Adipocyte (in vitro differentiated cells): ENCODE measurements around the gene RBMS1.

Experiments used
- DNase-seq: peaks from one replicate; pipeline ENCODE4 v3.0.0-alpha.2; 2015; ENCODE audit warnings: low read depth
- H3K27me3 ChIP-seq: replicated peaks from 2 replicates; pipeline ENCODE4 v1.7.0; 2013; ENCODE audit warnings: mild to moderate bottlenecking, low read length, moderate library complexity; ENCODE audit not compliant: control insufficient read depth, insufficient read depth
- H3K36me3 ChIP-seq: 2 replicates; pipeline ENCODE4 v1.7.0; 2013; ENCODE audit warnings: low read length, mild to moderate bottlenecking, moderate library complexity; ENCODE audit not compliant: control insufficient read depth, insufficient read depth, severe bottlenecking
- H3K4me1 ChIP-seq: 2 replicates; pipeline ENCODE4 v1.7.0; 2013; ENCODE audit warnings: mild to moderate bottlenecking, low read length, moderate library complexity; ENCODE audit not compliant: control insufficient read depth, insufficient read depth
- H3K4me3 ChIP-seq: 2 replicates; pipeline ENCODE4 v1.7.0; 2013; ENCODE audit warnings: mild to moderate bottlenecking, low read length, moderate library complexity
- H3K9ac ChIP-seq: 2 replicates; pipeline ENCODE4 v1.7.0; 2013; ENCODE audit warnings: mild to moderate bottlenecking, low read length, moderate library complexity
- H3K9me3 ChIP-seq: 2 replicates; pipeline ENCODE4 v1.7.0; 2013; ENCODE audit warnings: mild to moderate bottlenecking, low read length, moderate library complexity; ENCODE audit not compliant: control insufficient read depth

RBMS1 gene

DNA sequence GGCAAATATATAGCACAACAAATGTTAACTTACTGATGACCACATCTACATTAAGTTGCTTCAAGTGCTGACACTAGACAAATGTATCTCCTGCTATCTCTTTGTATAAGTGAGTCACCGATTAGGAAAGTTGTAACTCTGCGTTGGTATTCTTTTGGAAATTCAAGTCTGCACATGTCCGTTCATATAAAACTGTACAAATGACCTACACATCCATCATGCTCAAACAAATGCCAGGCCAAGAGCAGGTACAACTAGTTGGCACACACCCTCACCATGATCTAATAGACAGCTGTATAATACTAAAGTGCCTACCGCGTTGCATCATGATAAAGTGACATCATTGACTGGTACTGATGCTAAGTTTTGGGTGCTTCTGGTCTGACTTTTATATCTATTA lies 141.1 kb downstream of the RBMS1 start:
- Histone ChIP-seq H3K4me1 (peaks cover 68% of the 10 kb centered on the region), H3K36me3 (peaks cover 34% of the 10 kb centered on the region), H3K9ac (no peak overlapping the region)

GRCh38 chr2:160351956-160352355 lies 141.7 kb downstream of the RBMS1 start:
- Histone ChIP-seq H3K27me3 (no peaks in the 10 kb centered on the region), H3K9me3 (no peaks in the 10 kb centered on the region), H3K4me1 (peaks cover 68% of the 10 kb centered on the region), H3K36me3 (peaks cover 31% of the 10 kb centered on the region), H3K4me3 (no peak overlapping the region), H3K9ac (no peak overlapping the region)
- DNase-seq = peak; percentile 56

More for the DNA sequence above, 141.1 kb downstream of the RBMS1 start:
- Histone ChIP-seq H3K27me3 (no peaks in the 10 kb centered on the region), H3K4me3 (no peak overlapping the region), H3K9me3 (no peaks in the 10 kb centered on the region)
- DNase-seq = no peak

GRCh38 chr2:160349306-160349705 lies 144.3 kb downstream of the RBMS1 start:
- Histone ChIP-seq H3K9me3 (no peaks in the 10 kb centered on the region), H3K4me1 (peaks cover 83% of the 10 kb centered on the region), H3K4me3 (no peak overlapping the region), H3K9ac (no peak overlapping the region), H3K36me3 (peaks cover 22% of the 10 kb centered on the region), H3K27me3 (no peaks in the 10 kb centered on the region)
- no peak for DNase-seq

GRCh38 chr2:160347269-160347863 lies 146.2 kb downstream of the RBMS1 start:
- Histone ChIP-seq H3K9me3 (no peaks in the 10 kb centered on the region), H3K27me3 (no peaks in the 10 kb centered on the region), H3K4me3 (no peak overlapping the region), H3K36me3 (peaks cover 22% of the 10 kb centered on the region), H3K4me1 (peaks cover 74% of the 10 kb centered on the region), H3K9ac (no peak overlapping the region)
- peak; percentile 24 for DNase-seq

GRCh38 chr2:160345071-160345764 lies 148.4 kb downstream of the RBMS1 start:
- H3K9me3 ChIP-seq = no peaks in the 10 kb centered on the region
- H3K36me3 ChIP-seq = peaks cover 19% of the 10 kb centered on the region
- H3K9ac ChIP-seq = no peak overlapping the region
- DNase-seq = peak; percentile 35
- no peak overlapping the region for H3K4me3 ChIP-seq
- H3K27me3 ChIP-seq = no peaks in the 10 kb centered on the region
- peaks cover 59% of the 10 kb centered on the region for H3K4me1 ChIP-seq

DNA sequence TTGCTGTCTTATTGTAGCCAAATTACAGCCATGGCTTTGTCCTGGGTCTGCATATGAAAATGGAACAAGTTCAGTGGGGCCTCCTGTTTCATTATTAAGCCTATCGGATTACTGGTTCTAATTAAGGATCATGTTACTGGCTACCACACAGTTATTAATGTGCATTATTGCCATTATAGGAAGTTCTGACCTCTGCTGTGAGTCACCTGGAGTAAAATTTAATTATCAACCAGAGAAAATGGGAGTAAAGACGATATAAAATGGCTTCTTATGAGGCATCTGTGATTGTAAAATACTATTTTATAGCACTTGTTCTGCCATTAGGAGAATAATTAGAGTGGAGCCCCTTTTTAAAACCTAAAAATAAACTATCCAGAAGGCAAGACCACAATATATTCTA lies 150.2 kb downstream of the RBMS1 start:
- no peak for DNase-seq
- Histone ChIP-seq H3K9me3 (no peaks in the 10 kb centered on the region), H3K4me3 (no peak overlapping the region), H3K27me3 (no peaks in the 10 kb centered on the region), H3K4me1 (peaks cover 53% of the 10 kb centered on the region), H3K9ac (no peak overlapping the region), H3K36me3 (peaks cover 5% of the 10 kb centered on the region)

GRCh38 chr2:160339726-160340125 lies 153.9 kb downstream of the RBMS1 start:
- no peaks in the 10 kb centered on the region for H3K36me3 ChIP-seq
- DNase-seq = no peak
- no peaks in the 10 kb centered on the region for H3K27me3 ChIP-seq
- no peak overlapping the region for H3K9ac ChIP-seq
- peaks cover 40% of the 10 kb centered on the region for H3K4me1 ChIP-seq
- no peaks in the 10 kb centered on the region for H3K9me3 ChIP-seq
- H3K4me3 ChIP-seq = no peak overlapping the region

GRCh38 chr2:160338901-160339685 lies 154.5 kb downstream of the RBMS1 start:
- Histone ChIP-seq H3K27me3 (no peaks in the 10 kb centered on the region), H3K36me3 (no peaks in the 10 kb centered on the region), H3K9ac (no peak overlapping the region), H3K4me3 (no peak overlapping the region), H3K4me1 (peaks cover 40% of the 10 kb centered on the region), H3K9me3 (no peaks in the 10 kb centered on the region)
- DNase-seq = peak; percentile 41

DNA sequence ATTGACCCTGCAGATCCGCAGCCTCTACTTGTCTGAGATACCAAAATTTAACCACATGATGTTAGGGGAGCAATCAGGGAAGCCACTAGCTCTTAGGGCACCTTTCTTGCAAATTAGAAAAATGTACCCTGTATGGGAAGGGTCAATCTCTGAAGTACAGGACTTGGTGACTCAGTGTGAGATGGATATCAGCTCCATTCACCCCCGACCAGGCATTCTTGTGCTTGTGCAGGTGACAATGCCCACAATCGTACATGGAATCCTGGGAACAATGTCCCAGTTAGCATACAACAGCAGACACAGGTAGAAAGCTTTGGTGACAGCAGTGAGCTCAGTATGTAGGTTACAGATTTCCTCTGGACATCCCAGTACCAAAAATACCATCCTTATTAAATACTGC lies 155.9 kb downstream of the RBMS1 start:
- DNase-seq = no peak
- Histone ChIP-seq H3K36me3 (no peaks in the 10 kb centered on the region), H3K9ac (no peak overlapping the region), H3K4me3 (no peak overlapping the region), H3K27me3 (no peaks in the 10 kb centered on the region), H3K9me3 (no peaks in the 10 kb centered on the region), H3K4me1 (peaks cover 45% of the 10 kb centered on the region)

DNA sequence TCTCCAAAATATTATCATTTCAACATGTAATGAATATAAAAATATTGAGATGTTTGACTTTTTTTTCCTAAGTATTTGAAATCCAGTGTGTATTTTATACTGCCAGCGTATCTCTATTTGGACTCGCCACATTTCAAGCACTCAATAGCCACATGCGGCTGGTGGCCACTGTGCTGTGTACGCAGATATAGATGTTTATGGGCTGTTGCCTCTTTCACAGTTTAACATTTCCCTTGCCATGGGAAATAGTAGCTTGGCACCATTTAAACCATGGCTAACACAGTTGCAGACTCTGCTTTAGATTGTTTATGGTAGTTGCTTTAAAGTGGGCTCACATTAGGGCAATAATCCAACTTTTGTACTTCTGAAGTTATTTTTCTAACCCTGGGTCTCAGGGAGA lies 157.0 kb downstream of the RBMS1 start:
- Histone ChIP-seq H3K9me3 (no peaks in the 10 kb centered on the region), H3K4me3 (no peak overlapping the region), H3K9ac (no peak overlapping the region), H3K36me3 (no peaks in the 10 kb centered on the region), H3K4me1 (peaks cover 51% of the 10 kb centered on the region), H3K27me3 (no peaks in the 10 kb centered on the region)
- DNase-seq = no peak

DNA sequence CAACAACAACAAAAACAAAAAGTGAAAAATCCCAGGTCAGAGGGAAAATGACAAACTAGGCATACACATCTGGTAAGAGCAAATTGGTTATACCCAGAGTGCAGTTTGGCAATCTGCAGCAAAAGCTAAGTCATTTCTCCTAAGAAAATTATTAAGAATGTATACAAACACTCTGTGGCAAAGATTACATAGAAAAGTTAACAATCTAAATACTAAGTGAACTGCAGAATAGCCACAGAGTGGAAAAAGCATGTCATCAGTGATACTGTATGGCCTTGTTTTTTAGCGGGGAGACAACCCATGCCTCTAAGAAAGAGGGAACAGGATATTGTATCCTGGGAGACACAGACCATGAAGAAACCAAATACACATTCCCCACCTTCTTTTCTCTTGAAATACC lies 157.5 kb downstream of the RBMS1 start:
- H3K4me3 ChIP-seq = no peak overlapping the region
- DNase-seq = peak; percentile 38
- no peaks in the 10 kb centered on the region for H3K9me3 ChIP-seq
- H3K9ac ChIP-seq = no peak overlapping the region
- H3K4me1 ChIP-seq = peaks cover 51% of the 10 kb centered on the region
- H3K27me3 ChIP-seq = no peaks in the 10 kb centered on the region
- no peaks in the 10 kb centered on the region for H3K36me3 ChIP-seq
